GM12873 (cell line): ENCODE measurements around the gene SLC7A5.

Experiments
- TF ChIP-seq, protein P1 (sequence below): IDR thresholded peaks from 2 replicates; pipeline ENCODE4 v1.5.1; 2012; ENCODE audit warnings: low read depth, mild to moderate bottlenecking, moderate library complexity, low read length, control low read depth; ENCODE audit not compliant: insufficient read depth; ENCODE audit errors: missing control alignments

Gene SLC7A5

GRCh38 chr16:87891764-87892163, 22.5 kb upstream of the SLC7A5 start:
- TF ChIP-seq, protein P1, sequence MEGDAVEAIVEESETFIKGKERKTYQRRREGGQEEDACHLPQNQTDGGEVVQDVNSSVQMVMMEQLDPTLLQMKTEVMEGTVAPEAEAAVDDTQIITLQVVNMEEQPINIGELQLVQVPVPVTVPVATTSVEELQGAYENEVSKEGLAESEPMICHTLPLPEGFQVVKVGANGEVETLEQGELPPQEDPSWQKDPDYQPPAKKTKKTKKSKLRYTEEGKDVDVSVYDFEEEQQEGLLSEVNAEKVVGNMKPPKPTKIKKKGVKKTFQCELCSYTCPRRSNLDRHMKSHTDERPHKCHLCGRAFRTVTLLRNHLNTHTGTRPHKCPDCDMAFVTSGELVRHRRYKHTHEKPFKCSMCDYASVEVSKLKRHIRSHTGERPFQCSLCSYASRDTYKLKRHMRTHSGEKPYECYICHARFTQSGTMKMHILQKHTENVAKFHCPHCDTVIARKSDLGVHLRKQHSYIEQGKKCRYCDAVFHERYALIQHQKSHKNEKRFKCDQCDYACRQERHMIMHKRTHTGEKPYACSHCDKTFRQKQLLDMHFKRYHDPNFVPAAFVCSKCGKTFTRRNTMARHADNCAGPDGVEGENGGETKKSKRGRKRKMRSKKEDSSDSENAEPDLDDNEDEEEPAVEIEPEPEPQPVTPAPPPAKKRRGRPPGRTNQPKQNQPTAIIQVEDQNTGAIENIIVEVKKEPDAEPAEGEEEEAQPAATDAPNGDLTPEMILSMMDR = no peak

- TF ChIP-seq, protein P1 = peak; percentile 20
Observed at GRCh38 chr16:87889762-87890161, 20.5 kb upstream of the SLC7A5 start.

GRCh38 chr16:87882436-87883019, 13.2 kb upstream of the SLC7A5 start:
- TF ChIP-seq, protein P1 = no peak

GRCh38 chr16:87881324-87882200, 12.3 kb upstream of the SLC7A5 start:
- TF ChIP-seq, protein P1 = no peak

- TF ChIP-seq, protein P1 = no peak
Observed at GRCh38 chr16:87880117-87880696, 10.9 kb upstream of the SLC7A5 start.

DNA sequence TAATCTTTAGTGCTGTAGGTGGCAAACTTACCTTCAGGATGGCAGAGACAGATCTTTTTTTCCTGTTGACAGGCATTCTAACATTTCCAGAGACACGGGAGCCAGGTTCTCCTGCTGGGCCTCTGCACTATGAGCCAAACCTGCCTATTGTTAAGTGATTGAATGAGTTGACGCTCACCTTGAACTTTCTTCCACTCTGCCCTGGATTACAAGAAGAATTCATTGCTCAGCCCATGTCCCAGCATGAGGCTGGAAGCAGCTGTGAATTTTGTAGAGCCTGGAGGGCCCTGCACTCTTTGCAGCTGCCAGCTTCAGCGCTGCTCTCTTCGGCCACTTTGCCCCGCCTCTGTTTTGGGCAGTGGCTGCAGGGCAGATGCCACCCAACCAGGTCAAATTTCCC, 9.4 kb upstream of the SLC7A5 start:
- TF ChIP-seq, protein P1 = no peak

GRCh38 chr16:87877942-87878507, 8.7 kb upstream of the SLC7A5 start:
- TF ChIP-seq, protein P1 = peak; percentile 48
